GM12891 (cell line): Measurements from ENCODE around the gene TTLL5.

Experiments
- PAX5 ChIP-seq: IDR thresholded peaks from 2 replicates; pipeline ENCODE4 v1.6.1; 2011; ENCODE audit warnings: low read length, moderate library complexity, mild to moderate bottlenecking; ENCODE audit not compliant: insufficient read depth, severe bottlenecking
- POLR2A ChIP-seq: IDR thresholded peaks from 2 replicates; pipeline ENCODE4 v1.6.1; 2011; ENCODE audit warnings: low read depth, low read length, control low read depth
- POLR2AphosphoS5 ChIP-seq: IDR thresholded peaks from 2 replicates; pipeline ENCODE4 v1.6.1; 2011; ENCODE audit warnings: low read depth, low read length, control low read depth
- POU2F2 ChIP-seq: IDR thresholded peaks from 2 replicates; pipeline ENCODE4 v1.6.1; 2011; ENCODE audit warnings: low read depth, mild to moderate bottlenecking, control low read depth, low read length, moderate library complexity
- SPI1 ChIP-seq: IDR thresholded peaks from 2 replicates; pipeline ENCODE4 v1.6.1; 2011; ENCODE audit warnings: low read depth, low read length, control low read depth
- TAF1 ChIP-seq: IDR thresholded peaks from 2 replicates; pipeline ENCODE4 v1.6.1; 2011; ENCODE audit warnings: low read depth, low read length, control low read depth

GRCh38 chr14:75842551-75842950 lies 181.5 kb downstream of the TTLL5 start:
- TF ChIP-seq POLR2A (no peak), TAF1 (no peak), POLR2AphosphoS5 (no peak), SPI1 (no peak), POU2F2 (no peak), PAX5 (no peak)
